Fibroblast of skin of left biceps (primary cell): ENCODE data around the gene ABLIM2.
"Not testable (repeated sequence)": the region's sequence is repeated elsewhere in the genome, so short reads cannot be mapped to it uniquely, and the experiment has no call there.

Source experiments
- DNase-seq, 2 experiments: peaks; one replicate each; pipeline ENCODE4 v3.0.0-alpha.2; 2013; ENCODE audit warnings: low read depth in 2 of 2

The ABLIM2 gene

GRCh38 chr4:8139726-8140125 is 18.9 kb downstream of the ABLIM2 start:
- not testable (repeated sequence) for DNase-seq

- no peak for DNase-seq
Observed at GRCh38 chr4:8136972-8137710, 21.5 kb downstream of the ABLIM2 start.

GRCh38 chr4:8136529-8136928 is 22.1 kb downstream of the ABLIM2 start:
- DNase-seq: no peak

GRCh38 chr4:8135666-8136065 is 22.9 kb downstream of the ABLIM2 start:
- no peak for DNase-seq

GRCh38 chr4:8133897-8134563 is 24.6 kb downstream of the ABLIM2 start:
- no peak for DNase-seq

- no peak for DNase-seq
Observed at GRCh38 chr4:8132947-8133705, 25.5 kb downstream of the ABLIM2 start.

- DNase-seq: no peak
Observed at GRCh38 chr4:8132400-8132799, 26.2 kb downstream of the ABLIM2 start.

GRCh38 chr4:8131826-8132225 is 26.8 kb downstream of the ABLIM2 start:
- DNase-seq: no peak

GRCh38 chr4:8131210-8131609 is 27.4 kb downstream of the ABLIM2 start:
- no peak for DNase-seq

GRCh38 chr4:8130346-8131066 is 28.1 kb downstream of the ABLIM2 start:
- no peak for DNase-seq

- no peak for DNase-seq
Observed at GRCh38 chr4:8129785-8130184, 28.8 kb downstream of the ABLIM2 start.

GRCh38 chr4:8129136-8129535 is 29.5 kb downstream of the ABLIM2 start:
- DNase-seq: no peak

GRCh38 chr4:8128100-8128856 is 30.3 kb downstream of the ABLIM2 start:
- no peak for DNase-seq

GRCh38 chr4:8127051-8127826 is 31.4 kb downstream of the ABLIM2 start:
- DNase-seq: no peak

GRCh38 chr4:8126523-8126922 is 32.1 kb downstream of the ABLIM2 start:
- no peak for DNase-seq

- DNase-seq: no peak
Observed at GRCh38 chr4:8125526-8126056, 33.0 kb downstream of the ABLIM2 start.

GRCh38 chr4:8123870-8124269 is 34.7 kb downstream of the ABLIM2 start:
- no peak for DNase-seq

GRCh38 chr4:8123389-8123788 is 35.2 kb downstream of the ABLIM2 start:
- no peak for DNase-seq

- DNase-seq: no peak
Observed at GRCh38 chr4:8122746-8123145, 35.9 kb downstream of the ABLIM2 start.

GRCh38 chr4:8121292-8122015 is 37.2 kb downstream of the ABLIM2 start:
- DNase-seq: no peak
